Esophagus squamous epithelium (tissue), 4 donors: Measurements from ENCODE around the gene KLHL6.

Source experiments
- POLR2A ChIP-seq, 4 donors: fragments of 450-650 bp; IDR thresholded peaks; one replicate each; pipeline ENCODE4 v1.6.1; 2017; ENCODE audit warnings: antibody characterized with exemption in 4 of 4, mild to moderate bottlenecking in 4 of 4, moderate library complexity in 3 of 4
- TF ChIP-seq, protein P1 (sequence below), 6 experiments: fragments of 450-650 bp in 4 of 6; fragments of 200-600 bp in 2 of 6; sonication (generic) in 2 of 6; IDR thresholded peaks; one replicate each; pipeline ENCODE4 v1.5.1; 2016 to 2019; ENCODE audit warnings: antibody characterized with exemption in 6 of 6, mild to moderate bottlenecking in 4 of 6, moderate library complexity in 4 of 6

DNA sequence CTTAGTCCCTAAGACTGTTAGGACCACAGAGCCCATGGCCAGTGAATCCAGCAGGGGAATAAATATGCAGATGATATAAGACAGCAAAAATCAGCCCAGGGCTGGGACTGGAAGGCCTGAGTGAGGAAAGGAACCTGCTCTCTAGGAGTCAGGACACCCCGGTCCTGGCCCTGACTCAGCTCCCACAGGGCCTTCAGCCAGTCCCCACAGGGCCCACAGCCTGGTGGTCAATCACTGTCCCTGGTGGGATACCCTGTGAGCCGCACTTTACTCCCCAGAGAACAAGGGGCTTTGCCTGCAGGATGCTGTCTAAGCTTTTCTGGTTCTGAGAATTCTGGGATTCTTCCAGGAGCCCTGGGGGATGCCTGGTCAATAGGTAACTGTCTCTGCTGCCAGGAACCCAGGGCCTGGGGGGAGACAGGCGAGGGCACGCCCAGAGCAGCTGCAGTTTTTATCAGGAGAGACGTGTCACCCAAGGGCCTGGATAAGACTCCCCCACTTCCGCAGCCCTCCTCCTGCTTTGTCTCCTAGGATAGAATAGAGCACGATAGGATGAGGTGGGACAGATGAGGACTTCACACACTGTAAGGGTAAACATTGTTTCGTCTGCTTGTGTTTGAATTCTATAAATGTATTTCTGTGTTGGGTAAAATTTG, 77.6 kb downstream of the KLHL6 start:
- TF ChIP-seq POLR2A (IDR thresholded peaks at IDR 0.05), result no peak
- TF ChIP-seq, protein P1, sequence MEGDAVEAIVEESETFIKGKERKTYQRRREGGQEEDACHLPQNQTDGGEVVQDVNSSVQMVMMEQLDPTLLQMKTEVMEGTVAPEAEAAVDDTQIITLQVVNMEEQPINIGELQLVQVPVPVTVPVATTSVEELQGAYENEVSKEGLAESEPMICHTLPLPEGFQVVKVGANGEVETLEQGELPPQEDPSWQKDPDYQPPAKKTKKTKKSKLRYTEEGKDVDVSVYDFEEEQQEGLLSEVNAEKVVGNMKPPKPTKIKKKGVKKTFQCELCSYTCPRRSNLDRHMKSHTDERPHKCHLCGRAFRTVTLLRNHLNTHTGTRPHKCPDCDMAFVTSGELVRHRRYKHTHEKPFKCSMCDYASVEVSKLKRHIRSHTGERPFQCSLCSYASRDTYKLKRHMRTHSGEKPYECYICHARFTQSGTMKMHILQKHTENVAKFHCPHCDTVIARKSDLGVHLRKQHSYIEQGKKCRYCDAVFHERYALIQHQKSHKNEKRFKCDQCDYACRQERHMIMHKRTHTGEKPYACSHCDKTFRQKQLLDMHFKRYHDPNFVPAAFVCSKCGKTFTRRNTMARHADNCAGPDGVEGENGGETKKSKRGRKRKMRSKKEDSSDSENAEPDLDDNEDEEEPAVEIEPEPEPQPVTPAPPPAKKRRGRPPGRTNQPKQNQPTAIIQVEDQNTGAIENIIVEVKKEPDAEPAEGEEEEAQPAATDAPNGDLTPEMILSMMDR (IDR thresholded peaks at IDR 0.05), result no peak
